HG02973 (cell line): ENCODE data around the gene BTBD16.

Experiments used
- ATAC-seq: cut with Tn5 transposase; IDR thresholded peaks from one replicate; pipeline ENCODE4 v1.9.1; 2021; ENCODE audit warnings: moderate library complexity; ENCODE audit not compliant: unreplicated experiment

The BTBD16 gene

DNA sequence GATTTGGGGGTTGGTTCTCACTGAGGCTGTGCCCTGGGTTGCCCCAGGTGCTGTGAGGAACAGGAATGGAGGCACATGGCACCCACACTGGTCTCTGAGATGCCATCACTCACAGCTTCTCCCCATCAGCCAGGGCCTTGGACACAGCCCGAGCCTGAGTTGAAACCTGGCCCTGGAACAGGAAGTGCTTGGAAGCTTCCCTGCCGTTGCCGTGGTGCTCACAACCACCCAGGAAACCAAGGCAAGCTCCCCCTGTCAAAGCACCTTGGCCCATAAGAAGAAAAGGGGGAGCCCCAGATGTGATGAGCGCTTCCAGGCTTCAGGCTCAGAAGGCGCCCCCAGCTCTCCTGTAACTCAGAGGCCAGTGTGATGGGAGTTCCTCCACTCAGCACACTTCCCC lies at the start of gene BTBD16:
TSS of gene BTBD16 (plus strand) at position 221 of the 400 bp plus-strand sequence. CDS start 3,786 bp downstream, outside the sequence.
- no peak for ATAC-seq

DNA sequence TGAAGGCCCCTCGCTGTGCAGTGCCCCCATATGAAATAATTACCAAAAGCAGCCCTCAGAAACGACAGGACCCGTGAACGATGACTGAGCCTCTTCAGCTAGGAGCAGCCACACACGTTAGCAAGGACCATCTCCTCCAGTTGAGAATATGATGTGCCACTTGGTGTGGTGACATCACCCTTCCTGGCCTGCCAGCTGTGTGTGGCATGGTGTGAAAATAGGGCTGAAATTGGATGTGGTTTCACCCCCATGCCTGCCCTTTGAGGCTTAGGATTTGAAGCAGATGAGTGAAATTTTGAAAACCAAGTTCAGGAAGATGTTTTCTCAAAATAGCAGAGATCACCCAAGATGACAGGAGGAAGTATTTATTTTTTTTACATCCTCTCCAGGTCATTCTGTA lies 49.1 kb upstream of the BTBD16 start:
- ATAC-seq: no peak

DNA sequence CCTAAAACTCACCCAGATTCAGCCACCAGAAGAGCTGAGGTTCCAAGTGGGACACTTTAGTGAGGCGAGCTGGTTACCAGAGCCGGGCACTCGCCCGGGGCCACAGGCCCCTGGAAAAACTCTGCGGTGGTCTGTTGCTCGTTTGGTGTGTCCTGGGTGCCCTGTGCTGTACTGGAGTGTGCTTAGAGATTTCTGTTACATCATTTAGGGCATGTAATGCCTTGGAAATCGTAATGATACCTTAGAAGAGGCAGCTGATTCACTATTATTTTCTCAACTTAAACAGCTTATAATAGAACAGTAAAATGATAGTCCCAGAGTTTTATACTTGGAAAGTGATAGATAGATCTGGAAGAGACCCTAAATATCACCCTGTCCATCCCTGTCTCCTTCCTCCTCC lies 48.5 kb upstream of the BTBD16 start:
- ATAC-seq: no peak

DNA sequence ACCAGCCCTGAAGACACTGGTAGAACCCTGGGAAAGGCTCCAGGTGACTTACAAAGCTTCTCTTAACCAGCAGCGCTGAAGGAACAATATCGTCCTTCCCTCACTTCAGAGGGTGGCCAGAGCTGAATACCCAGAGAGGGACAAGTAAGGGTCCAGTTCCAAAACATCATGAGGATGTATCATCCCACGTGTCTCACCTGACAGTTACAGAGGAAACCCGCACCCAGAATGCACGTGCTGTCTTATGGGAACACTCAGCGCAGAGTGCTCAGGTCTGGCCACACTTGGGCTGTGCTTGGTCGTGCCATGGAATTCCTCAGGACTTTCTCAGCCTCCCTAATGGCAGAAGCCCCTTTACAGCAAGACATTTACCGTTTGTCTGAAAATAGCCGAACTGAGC lies 46.9 kb upstream of the BTBD16 start:
- ATAC-seq: no peak

DNA sequence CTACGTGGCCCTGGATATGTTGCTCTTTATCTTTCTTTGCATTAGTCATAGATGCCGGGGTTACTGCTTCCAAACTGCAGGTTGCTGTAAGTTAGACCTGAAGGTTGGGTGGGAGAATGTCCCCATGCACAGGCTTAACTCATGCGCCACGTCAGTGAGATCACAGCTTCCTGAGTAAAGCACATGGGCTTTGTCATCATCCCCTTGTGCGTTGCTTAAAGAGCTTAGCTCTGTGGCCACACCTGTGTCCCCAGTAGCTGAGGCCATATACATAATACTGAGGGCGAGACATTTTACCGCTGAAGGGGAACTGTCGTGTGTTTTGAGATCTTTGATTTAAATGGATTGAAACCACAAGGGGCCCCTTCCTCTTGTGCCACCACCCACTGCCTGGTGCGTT lies 45.8 kb upstream of the BTBD16 start:
- no peak for ATAC-seq

DNA sequence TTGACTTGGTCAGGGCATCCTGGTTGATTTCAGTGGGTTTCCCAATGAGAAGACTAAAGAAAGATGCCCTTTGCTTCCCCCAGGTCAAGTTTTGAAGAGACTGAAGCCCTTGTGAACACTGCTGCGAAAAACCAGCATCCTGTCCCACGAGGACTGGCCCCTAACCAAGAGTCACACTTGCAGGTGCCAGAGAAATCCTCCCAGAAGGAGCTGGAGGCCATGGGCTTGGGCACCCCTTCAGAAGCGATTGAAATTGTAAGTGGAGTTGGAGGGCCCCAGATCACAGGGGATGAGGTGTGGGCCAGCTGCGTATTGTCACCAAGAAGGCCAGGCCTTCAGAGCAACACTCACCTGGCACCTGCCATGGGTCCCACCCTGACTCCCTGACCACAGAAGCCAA lies 43.3 kb upstream of the BTBD16 start:
- no peak for ATAC-seq

DNA sequence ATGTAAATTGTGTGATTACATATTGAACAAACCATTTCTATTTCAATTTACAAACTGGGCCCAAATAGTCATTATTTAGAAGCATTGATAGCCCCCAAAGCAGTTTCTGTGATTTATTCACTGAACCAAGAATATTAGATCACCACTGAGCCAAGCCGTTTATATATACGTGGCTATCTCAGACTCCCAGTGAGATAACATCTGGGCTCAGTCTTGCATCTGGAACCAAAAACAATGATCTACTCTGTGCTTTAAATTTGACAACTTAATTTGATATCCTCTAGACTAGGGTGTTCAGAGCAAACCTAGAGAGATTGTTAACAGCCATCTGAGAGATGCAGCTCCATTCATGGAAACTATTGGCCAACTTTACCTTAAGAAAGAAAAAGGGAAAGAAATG lies 41.4 kb upstream of the BTBD16 start:
- ATAC-seq: no peak

DNA sequence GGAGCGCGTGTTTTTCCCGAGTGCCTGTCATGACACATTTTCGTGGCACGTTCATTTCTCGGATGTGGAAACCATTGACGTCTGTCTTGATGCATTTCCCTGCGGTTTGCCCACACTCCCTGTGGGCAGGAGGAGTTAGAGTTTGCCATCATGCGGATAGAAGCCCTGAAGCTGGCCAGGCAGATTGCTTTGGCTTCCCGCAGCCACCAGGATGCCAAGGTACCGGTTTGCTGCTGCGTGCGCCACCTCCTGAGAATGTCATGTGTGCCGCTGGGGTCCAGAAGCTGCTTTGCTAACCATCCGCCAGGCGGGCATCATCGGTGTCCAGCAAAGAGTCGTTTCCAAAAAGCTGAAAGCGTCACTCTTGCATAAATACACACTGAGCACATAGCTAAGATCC lies 40.9 kb upstream of the BTBD16 start:
- ATAC-seq: no peak

DNA sequence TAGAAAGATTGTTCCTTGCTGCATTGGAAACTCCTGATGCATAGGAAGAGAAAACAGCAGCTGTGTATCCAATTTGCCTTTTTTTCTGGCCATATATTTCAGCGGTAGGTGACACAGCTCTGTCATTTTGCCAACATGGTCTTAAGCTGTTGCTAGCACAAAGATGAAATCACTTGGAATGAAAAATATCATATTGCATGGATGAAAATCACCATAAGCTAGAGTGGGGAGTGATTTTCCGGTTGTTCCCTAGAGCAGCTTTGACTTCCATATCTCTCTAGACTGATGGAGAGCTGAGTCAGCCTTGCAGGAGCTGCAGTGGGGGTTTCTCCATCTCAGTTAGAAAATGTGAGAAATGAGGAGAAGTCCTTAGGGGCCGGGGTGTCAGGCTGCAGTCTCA lies 38.3 kb upstream of the BTBD16 start:
- no peak for ATAC-seq

DNA sequence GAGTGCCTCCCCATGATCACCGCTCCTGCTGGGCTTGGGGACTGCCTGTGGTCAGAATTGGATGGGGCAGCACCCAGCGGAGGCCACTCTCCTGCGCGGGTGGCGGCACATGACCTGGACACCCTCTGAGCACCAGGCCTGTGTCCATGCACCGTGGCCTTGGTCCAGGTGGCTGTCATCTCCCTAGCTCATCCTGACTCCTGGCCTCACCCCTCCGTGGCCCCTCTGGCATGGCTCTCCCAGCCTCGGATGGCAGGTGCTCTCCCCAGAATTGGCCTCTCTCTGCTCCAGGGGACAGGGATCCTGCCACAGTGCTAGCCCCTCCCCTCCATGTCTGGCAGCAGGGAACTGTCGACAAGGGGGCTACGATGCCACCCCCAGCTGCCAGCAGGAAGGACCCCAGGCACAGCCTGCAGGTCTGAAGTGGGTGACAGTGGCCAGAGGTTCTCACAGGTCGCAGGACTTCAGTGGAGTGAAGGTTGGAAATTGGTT lies 37.2 kb upstream of the BTBD16 start:
- ATAC-seq: no peak

DNA sequence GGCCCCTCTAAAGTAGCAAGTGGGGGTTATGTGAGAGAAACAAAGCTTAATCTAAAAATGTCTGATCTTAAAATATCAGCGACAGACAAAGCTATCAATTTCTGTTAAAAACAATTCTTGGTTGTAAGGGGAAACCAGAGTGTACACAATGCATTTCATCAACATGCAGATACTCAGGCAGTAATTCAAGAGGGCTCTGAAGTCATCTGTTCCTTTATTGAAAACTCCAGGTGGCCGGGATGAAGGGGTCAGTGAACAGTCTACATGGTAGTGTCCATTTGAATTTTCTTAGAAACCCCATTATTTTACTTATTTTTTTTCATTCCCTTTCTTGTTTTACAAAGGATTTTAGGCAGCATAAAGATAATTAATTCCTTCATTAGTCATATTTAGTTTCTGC lies 36.7 kb upstream of the BTBD16 start:
- no peak for ATAC-seq

DNA sequence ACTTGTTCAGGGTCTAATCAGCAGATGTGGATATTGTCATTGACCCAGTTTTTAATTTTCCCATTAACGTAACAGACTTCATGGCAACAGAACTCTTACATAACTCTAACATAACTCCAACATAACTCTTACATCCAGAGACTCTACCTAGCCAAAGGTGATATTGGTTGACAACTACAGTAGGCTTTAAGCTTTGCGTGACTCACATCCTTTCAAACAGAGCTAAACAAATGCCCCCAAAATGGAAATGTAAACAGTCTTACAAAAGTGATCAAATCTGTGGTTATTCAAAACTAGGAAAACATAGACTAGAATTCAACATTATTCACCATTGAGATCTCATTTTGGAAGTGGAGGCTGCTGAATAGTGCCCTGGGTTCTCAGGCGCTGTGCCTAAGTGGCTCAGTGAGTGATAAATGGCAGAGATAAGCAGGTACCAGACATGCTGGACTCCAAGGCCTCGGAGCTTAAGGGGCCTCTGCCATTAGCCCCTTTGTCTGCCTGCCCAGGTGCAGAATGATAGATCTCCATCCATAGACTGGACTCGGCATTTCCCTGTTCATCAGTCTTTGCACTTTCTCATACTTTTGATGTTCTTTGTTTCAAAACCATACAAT lies 34.3 kb upstream of the BTBD16 start:
- no peak for ATAC-seq

DNA sequence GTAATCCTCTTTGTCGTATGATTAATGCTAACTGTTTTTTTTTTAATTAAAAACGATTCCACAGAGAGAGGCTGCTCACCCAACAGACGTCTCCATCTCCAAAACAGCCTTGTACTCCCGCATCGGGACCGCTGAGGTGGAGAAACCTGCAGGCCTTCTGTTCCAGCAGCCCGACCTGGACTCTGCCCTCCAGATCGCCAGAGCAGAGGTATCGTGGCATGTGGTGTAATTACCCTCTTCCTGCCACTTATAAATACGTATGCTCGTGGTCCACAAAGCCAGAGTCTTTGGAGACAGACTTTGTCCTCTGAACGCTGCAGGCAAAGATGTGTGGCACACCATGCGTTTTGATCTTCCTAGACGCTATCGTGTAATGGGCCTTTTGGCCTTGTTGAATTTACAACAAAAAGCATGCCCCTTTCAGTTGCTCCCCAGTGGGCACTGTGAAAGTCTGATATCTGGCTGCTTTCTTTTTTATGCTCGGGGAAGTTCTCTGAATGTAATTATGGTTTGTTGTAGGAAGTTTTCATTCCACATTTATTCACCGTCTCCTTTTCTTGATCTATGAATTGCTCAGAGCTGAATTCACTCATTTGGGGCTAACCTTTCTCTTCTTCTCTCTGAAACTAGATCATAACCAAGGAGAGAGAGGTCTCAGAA lies 33.6 kb upstream of the BTBD16 start:
- ATAC-seq: no peak

DNA sequence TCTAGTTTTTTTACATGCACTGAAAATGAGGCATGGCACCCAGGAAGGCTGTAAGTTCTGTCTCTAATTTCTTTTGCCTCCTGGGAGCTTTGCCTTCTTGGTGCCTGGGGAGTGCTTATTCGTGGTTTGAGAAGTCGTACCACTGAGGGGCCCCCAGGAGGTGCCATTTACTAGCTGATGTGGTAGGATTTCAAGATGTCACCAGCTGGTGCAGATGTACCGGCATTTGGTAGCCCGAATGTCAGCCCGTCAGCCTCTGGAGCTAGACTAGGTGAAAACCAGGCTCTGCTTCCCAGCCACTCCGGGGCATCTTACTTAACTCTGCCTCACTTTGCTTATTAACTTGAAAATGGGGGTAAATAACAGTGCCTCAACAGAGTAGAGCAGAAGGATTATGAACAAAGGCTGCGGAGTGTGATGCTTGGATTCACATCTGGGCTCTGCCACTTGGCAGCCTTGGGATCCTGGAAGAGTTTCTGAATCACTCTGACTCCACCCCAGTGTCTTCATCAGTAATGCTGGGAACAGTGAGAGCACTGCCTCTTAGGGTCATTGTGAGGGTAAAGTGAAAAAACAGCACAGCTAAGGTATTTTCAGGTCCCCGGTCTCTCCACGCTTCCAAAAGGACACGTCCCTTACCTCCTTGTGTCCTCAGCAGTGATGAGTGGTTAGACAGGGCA lies 31.4 kb upstream of the BTBD16 start:
- no peak for ATAC-seq

DNA sequence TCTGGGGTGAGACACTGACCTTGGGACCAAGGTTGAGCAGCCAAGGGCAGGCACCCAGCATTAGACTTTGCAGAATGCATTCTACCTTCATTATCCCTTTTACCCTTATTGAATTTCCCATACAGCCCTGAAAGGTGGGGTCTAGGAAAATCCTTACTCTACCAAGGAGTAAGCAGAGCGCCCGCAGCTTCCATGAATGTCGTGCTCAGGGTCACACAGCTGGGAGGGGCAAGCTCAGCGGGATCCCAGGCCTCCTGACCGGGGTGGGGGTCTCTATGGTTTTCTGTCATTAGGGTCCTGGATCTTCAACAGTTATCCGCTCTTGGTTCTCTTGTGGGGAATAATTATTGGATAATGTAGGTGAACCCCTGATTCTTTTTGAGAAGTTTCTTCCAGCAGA lies 30.7 kb upstream of the BTBD16 start:
- ATAC-seq: no peak

DNA sequence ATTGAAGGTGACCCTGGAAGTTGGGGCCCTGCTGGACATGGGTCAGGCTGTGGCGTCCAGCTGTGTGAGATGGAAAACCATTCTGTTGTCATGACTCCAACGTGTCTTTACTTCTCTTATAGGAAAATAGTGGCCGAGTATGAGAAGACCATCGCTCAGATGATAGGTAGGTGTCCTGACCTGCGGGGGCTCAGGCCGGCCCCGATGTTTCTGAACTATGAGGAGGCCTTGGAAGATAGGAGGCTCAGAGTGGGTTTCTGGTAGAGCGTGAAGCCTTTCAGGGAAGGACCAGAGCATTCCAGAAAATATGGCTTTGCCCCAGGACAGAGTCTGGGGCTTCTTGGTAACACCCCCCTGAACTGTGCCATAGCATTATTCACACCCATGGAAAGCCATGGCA lies 29.3 kb upstream of the BTBD16 start:
- no peak for ATAC-seq

DNA sequence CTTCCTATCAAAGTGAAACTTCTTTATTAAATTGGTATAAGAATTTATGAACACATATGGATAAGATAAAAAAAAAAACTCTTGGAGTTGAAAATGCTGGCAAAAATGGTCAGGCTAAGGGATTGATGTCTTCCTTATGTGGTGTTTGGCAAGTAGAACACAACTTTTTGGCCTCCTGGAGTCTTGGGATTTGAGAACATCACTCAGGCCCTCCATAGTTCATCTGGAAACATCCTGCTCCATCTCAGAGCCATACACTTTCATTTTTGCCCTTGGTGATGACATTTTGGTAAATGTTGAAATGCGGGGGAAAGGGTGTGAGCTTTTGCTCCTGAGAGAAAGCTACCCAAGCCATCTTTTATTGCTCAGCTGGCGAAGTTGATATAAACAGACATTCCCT lies 27.5 kb upstream of the BTBD16 start:
- no peak for ATAC-seq

DNA sequence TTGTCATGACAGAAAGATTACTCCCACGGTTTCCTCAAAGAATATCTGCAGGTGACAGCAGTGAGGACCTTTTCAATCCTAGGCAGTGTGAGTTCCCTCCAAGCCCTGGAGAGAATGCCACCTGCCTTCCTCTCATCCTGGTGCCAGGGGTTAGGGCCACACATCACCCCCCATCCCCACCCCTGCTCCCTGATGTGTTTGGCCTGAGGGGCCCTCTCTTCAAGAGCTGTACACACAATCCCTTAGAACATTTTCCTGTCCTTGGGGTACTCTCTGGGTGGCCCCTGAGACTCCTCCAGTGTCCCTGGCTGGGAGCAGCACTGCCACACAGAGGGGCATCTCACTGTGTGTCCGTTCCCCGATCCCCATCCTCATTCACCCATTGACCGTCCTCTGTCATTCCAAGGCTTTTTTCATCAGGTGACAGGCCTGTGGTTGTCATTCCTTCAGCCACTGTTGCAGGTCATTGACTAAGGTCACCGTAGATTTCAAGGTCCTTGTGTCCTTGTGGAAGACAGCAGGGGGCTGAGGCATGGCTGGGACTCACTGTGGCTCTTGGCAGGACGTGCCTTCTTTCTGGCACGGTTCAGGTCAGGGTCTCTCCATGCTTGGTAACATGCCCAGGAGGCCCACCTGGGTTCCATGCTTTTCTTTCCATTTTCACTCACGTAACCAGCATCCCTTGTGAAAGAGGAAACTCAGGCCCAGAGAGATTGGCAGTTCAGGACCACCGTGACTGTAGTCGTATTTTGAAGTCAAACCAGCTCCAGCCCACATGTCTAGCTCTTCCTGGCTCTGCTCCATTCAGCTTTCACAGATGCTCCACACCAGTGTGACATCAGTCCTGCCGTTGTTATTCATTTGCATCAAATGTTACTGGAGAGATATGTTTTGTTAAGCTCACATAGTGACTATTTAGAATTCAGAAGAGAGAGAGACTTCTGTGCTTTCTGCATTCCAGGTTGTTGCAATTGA lies 26.8 kb upstream of the BTBD16 start:
- no peak for ATAC-seq

DNA sequence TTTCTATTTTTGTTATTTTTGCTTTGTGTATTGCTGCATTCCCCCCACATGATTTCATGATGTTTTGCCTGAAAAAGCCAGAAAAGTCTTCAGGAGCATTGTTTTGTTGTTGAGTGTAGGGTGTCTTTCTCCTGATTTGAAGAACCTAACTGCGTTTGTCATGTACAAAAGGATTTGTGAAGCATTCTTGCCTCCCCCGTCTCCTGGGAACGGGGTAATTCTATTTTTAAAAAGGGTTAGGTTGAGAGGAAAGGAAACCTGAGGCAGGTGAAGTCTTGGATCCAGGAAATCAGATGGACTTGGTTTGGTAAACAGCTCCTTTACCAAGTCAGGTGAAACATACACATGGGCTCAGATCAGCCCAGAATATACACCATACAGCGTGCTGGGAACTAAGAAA lies 26.0 kb upstream of the BTBD16 start:
- no peak for ATAC-seq

DNA sequence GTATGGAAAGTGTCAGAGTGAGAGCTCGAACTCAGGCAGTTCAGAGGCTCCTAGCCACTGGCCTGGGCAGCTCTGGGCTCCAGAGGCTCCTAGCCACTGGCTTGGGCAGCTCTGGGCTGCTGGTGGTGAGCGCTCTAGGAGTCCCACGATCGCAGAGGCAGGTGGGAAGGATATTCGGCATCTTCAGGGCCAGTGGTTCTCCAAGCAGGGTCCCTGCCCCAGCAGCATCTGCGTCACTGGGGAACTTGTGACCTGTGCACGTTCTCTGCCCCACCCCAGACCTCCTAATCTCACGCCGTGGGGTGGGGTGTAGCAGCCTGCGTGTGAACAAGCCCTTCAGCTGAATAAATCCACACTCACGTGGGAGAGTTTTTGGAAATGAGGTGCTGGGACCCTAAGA lies 25.2 kb upstream of the BTBD16 start:
- no peak for ATAC-seq

DNA sequence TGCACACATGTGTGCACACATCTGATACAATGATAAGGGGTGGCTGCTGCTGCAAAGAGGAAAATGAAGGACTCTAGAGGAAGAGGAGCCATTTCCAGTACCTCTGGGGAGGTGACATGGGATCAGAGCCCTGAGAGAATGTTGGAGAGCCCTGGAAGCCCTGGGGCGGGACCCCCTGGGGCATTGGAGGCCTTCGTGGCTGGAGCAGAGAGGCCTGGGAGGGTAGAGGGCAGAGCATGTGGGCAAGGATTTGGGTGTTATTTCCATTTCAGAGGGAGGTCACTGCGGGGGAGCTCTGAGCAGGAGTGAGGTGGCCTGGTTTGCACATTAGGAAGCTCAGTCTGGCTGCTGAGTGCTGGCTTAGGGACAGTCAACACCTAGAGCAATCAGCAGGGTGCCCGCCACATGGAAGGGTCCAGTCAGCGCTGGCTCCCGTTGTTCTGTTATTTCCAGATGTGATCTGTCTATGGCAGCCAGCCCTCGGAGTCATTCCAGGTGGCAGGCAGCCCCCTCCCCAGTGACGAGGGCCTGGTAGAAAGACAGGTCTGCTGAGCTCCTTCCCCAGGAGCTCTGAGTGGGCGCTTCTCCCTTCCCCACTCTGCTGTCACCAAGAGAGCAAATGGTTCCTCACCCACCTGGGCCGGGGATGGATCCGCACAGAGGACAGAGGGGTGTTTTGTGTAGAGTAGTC lies 24.1 kb upstream of the BTBD16 start:
- ATAC-seq: no peak
